Measurements from ENCODE around the gene C17orf67. TPM values are rescaled to one million over a fixed set of nuclear protein-coding genes. Genes with fewer than 3 reads are reported as not detected.

The C17orf67 gene
- total RNA-seq, 6 donors from 2014 or later = 0.76 to 4.2 (median 1.6) TPM

DNA sequence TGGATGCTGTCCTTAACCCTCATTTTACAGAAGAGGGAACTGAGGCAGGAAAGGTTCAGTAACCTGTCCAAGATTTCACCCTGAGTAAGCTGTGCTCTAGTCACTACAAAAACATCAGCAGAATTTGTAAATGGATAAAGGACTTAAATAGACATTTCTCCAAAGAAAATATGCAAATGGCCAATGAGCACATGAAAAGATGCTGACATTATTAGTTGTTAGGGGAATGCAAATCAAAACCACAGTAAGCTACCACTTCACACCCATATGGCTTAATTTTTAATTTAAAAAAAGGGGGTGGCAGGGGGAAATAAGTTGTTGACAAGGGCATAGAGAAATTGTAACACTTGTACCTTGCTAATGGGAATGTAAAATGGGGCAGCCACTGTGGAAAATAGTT is 51.4 kb downstream of the C17orf67 start:
- Histone ChIP-seq H3K4me1 (peaks cover 12 to 15% (median 13%) of the 10 kb centered on the region in 4 donors), H3K27ac (no peak overlapping the region), H3K27me3 (no peaks in the 10 kb centered on the region), H3K36me3 (no peaks in the 10 kb centered on the region), H3K4me3 (no peak overlapping the region), H3K9me3 (no peaks in the 10 kb centered on the region)
- TF ChIP-seq EP300 (IDR thresholded peaks at IDR 0.05) (no peak), POLR2AphosphoS5 (IDR thresholded peaks at IDR 0.05) (no peak), POLR2A (IDR thresholded peaks at IDR 0.05) (no peak)
- TF ChIP-seq, protein P1, sequence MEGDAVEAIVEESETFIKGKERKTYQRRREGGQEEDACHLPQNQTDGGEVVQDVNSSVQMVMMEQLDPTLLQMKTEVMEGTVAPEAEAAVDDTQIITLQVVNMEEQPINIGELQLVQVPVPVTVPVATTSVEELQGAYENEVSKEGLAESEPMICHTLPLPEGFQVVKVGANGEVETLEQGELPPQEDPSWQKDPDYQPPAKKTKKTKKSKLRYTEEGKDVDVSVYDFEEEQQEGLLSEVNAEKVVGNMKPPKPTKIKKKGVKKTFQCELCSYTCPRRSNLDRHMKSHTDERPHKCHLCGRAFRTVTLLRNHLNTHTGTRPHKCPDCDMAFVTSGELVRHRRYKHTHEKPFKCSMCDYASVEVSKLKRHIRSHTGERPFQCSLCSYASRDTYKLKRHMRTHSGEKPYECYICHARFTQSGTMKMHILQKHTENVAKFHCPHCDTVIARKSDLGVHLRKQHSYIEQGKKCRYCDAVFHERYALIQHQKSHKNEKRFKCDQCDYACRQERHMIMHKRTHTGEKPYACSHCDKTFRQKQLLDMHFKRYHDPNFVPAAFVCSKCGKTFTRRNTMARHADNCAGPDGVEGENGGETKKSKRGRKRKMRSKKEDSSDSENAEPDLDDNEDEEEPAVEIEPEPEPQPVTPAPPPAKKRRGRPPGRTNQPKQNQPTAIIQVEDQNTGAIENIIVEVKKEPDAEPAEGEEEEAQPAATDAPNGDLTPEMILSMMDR (IDR thresholded peaks at IDR 0.05) = no peak
- DNase-seq (no peak), ATAC-seq (ENCODE audit: low FRiP score in 2 of 2) (no peak)

DNA sequence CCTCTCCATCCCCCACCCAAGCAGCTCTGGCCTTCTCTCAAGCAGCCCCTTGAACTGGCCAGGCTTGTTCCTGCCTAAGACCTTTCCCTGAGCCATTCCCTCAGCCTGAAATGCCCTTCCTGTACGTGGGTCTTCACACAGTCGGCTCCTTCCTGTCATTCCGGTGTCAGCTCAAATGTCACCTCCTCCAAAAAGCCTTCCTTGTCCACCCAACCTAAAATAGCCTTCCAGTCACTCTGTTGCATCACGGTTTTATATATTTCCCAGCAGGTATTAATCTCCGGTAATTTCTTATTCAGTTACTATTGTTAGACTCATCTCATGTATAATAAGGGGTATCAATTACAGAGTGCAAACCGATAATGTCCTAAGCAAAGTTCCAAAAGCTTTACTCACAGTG is 51.8 kb downstream of the C17orf67 start:
- WGBS, 2 donors = 58 to 67% methylated on average over 6 of the region's 6 CpGs
- ATAC-seq (ENCODE audit: low FRiP score in 2 of 2) = no peak

DNA sequence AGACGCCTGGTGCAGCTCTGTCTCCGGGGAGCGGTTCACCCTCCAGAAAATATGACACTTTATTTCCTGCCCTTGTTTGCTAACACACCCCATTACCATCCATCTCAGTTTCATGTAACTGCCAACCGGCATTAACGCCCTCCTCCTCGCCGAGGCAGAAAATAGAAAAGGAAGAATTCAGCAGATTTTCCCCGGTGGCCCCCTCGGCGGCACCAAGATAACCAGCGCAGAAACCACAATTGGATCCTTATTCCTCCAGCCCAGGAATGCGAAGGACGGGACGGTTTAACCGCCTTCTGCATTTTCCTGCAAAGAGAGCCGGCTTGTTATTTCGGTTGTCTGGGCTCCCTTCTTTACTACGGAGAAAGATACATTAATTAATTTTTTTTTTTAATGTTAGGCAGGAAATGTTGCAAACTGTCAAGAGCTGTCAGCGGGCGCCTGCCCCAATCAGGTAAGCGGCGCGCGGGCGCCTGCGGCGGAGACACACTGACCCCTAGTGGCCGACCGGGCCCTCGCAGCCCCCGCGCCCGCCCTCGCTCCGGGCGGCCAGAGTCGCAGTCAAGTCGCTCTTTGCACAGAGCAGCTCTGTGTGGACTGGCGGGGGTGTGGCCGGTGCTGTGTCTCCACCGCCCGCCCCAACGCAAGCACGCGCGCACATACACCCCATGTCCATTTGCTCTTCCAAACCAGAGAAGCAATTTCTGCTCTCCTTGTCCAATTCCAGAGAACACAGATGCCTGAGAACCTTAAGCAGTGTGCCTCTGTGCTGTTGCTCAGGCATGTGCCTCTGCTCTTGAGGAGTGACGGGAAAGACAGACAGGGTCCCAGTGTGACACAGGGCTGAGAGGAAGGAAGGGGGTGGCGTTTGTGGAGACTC is 53.6 kb downstream of the C17orf67 start:
- Histone ChIP-seq H3K27ac (no peak overlapping the region), H3K9me3 (no peaks in the 10 kb centered on the region), H3K4me3 (peak overlapping the region in 3 of 4 donors; percentile 25 to 45 (median 42)), H3K27me3 (no peaks in the 10 kb centered on the region), H3K36me3 (no peaks in the 10 kb centered on the region), H3K4me1 (peaks cover 12 to 15% (median 13%) of the 10 kb centered on the region in 4 donors)
- 0 to 2% methylated on average over 35 to 47 of the region's 48 CpGs for WGBS, 2 donors
- TF ChIP-seq, protein P1 (IDR thresholded peaks at IDR 0.05) = peak; percentile 90 to 100 (median 96)
- TF ChIP-seq EP300 (IDR thresholded peaks at IDR 0.05) = no peak
- TF ChIP-seq POLR2AphosphoS5 (IDR thresholded peaks at IDR 0.05) = no peak
- no peak for TF ChIP-seq POLR2A (IDR thresholded peaks at IDR 0.05)
- ATAC-seq (ENCODE audit: low FRiP score in 2 of 2) (peak; percentile 96 to 98), DNase-seq (peak; percentile 90 to 97)

More for the DNA sequence above, 51.8 kb downstream of the C17orf67 start:
- no peaks in the 10 kb centered on the region for H3K36me3 ChIP-seq
- H3K27me3 ChIP-seq = no peaks in the 10 kb centered on the region
- TF ChIP-seq EP300 (IDR thresholded peaks at IDR 0.05) (no peak), POLR2A (IDR thresholded peaks at IDR 0.05) (no peak), POLR2AphosphoS5 (IDR thresholded peaks at IDR 0.05) (no peak)
- TF ChIP-seq, protein P1 (IDR thresholded peaks at IDR 0.05) = no peak
- H3K4me3 ChIP-seq = no peak overlapping the region
- DNase-seq = no peak
- H3K9me3 ChIP-seq = no peaks in the 10 kb centered on the region
- H3K27ac ChIP-seq = no peak overlapping the region
- peaks cover 12 to 15% (median 13%) of the 10 kb centered on the region in 4 donors for H3K4me1 ChIP-seq

DNA sequence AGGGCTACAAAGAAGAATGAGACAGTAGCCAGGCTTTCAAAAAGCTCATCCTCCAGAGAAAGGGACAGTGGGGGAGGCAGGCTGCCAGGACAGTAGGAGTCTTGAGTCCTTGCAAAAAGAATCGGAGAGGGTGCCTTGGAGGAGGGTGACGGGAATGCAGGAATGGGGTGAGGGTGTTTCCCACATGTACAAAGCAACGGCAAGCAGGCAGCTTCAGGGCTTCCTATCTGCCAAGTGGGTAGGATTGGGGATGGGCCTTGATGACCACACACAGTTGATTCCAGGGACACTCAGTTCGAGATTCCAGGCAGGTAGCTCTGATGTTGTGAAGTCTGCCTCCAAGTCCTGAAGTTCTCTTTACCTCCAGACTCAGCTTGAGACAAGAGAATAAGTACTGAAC is 54.4 kb downstream of the C17orf67 start:
- 56 to 62% methylated on average over 4 of the region's 4 CpGs for WGBS, 2 donors
- H3K4me3 ChIP-seq = no peak overlapping the region
- peaks cover 12 to 15% (median 13%) of the 10 kb centered on the region in 4 donors for H3K4me1 ChIP-seq
- no peaks in the 10 kb centered on the region for H3K9me3 ChIP-seq
- DNase-seq (no peak), ATAC-seq (ENCODE audit: low FRiP score in 2 of 2) (no peak)
- H3K27ac ChIP-seq = no peak overlapping the region
- H3K27me3 ChIP-seq = no peaks in the 10 kb centered on the region
- TF ChIP-seq EP300 (IDR thresholded peaks at IDR 0.05) (no peak), POLR2AphosphoS5 (IDR thresholded peaks at IDR 0.05) (no peak), POLR2A (IDR thresholded peaks at IDR 0.05) (no peak)
- TF ChIP-seq, protein P1 (IDR thresholded peaks at IDR 0.05) = no peak
- no peaks in the 10 kb centered on the region for H3K36me3 ChIP-seq
